GM21737 (cell line): ENCODE data around the gene PREB.

ENCODE experiments used
- ATAC-seq: cut with Tn5 transposase; IDR thresholded peaks from one replicate; pipeline ENCODE4 v1.9.1; 2021; ENCODE audit warnings: mild to moderate bottlenecking, moderate library complexity; ENCODE audit not compliant: unreplicated experiment

PREB gene

GRCh38 chr2:27152796-27153464 lies 18.5 kb upstream of the PREB start:
- no peak for ATAC-seq

GRCh38 chr2:27152102-27152795 lies 17.8 kb upstream of the PREB start:
- no peak for ATAC-seq

GRCh38 chr2:27150639-27151230 lies 16.3 kb upstream of the PREB start:
- no peak for ATAC-seq

GRCh38 chr2:27149570-27150405 lies 15.4 kb upstream of the PREB start:
- no peak for ATAC-seq

- no peak for ATAC-seq
Measured at GRCh38 chr2:27148801-27149439, 14.5 kb upstream of the PREB start, which contains the start of gene TCF23. Gene TCF23, plus strand, starts transcription at chr2:27149004. Its CDS starts 130 bp downstream, at chr2:27149134.

GRCh38 chr2:27147935-27148334 lies 13.5 kb upstream of the PREB start:
- ATAC-seq, result no peak

- ATAC-seq, result no peak
Measured at GRCh38 chr2:27145682-27146081, 11.2 kb upstream of the PREB start.

- no peak for ATAC-seq
Measured at GRCh38 chr2:27143285-27143684, 8.8 kb upstream of the PREB start.

- ATAC-seq, result no peak
Measured at GRCh38 chr2:27139310-27139709, 4.9 kb upstream of the PREB start, which contains the start of gene PRR30. Gene PRR30, minus strand, starts transcription at chr2:27139410. Its CDS starts 1,081 bp downstream, at chr2:27138329.

- no peak for ATAC-seq
Measured at GRCh38 chr2:27138111-27138510, 3.7 kb upstream of the PREB start.

GRCh38 chr2:27137322-27137935 lies 3.0 kb upstream of the PREB start:
- no peak for ATAC-seq

GRCh38 chr2:27136751-27137150 lies 2.3 kb upstream of the PREB start:
- ATAC-seq, result no peak

- ATAC-seq, result no peak
Measured at GRCh38 chr2:27135478-27135955, 1.1 kb upstream of the PREB start.

- no peak for ATAC-seq
Measured at GRCh38 chr2:27134781-27135477, 493 bp upstream of the PREB start.

GRCh38 chr2:27133195-27133875 lies 1.1 kb downstream of the PREB start:
- ATAC-seq, result no peak

GRCh38 chr2:27131429-27131828 lies 3.0 kb downstream of the PREB start:
- no peak for ATAC-seq

GRCh38 chr2:27130396-27130795 lies 4.0 kb downstream of the PREB start:
- no peak for ATAC-seq

GRCh38 chr2:27128668-27129571 lies 5.5 kb downstream of the PREB start:
- no peak for ATAC-seq
